Neural cell (in vitro differentiated cells): ENCODE data around the gene TBC1D3B. TPM values are rescaled to one million over a fixed set of nuclear protein-coding genes. Genes with fewer than 3 reads are reported as not detected.

ENCODE experiments used
- H2AFZ ChIP-seq: fragments of 200-600, 300-800 bp; sonication (generic), shearing (Covaris generic); 2 replicates; pipeline ENCODE4 v1.6.0; 2014; ENCODE audit warnings: low read depth, mild to moderate bottlenecking, antibody characterized with exemption, low read length, moderate library complexity
- H3F3A ChIP-seq: fragments of 200-600 bp; shearing (Covaris generic); 2 replicates; pipeline ENCODE4 v1.6.1; 2016; ENCODE audit warnings: mild to moderate bottlenecking, moderate library complexity, mixed read lengths, antibody characterized with exemption, low read length; ENCODE audit not compliant: insufficient read depth, poor library complexity, severe bottlenecking
- H3K27ac ChIP-seq: fragments of 200-600, 300-800 bp; sonication (generic), shearing (Covaris generic); 2 replicates; pipeline ENCODE4 v1.5.1; 2014; ENCODE audit warnings: mild to moderate bottlenecking, low read length, moderate library complexity
- H3K27me3 ChIP-seq: fragments of 300-800, 200-600 bp; sonication (generic), shearing (Covaris generic); 2 replicates; pipeline ENCODE4 v1.6.0; 2014; ENCODE audit warnings: mild to moderate bottlenecking, low read depth, low read length, moderate library complexity; ENCODE audit not compliant: insufficient read depth
- H3K36me3 ChIP-seq: fragments of 300-800, 200-600 bp; sonication (generic), shearing (Covaris generic); 2 replicates; pipeline ENCODE4 v1.5.1; 2014; ENCODE audit warnings: mild to moderate bottlenecking, antibody characterized with exemption, low read length, moderate library complexity; ENCODE audit not compliant: insufficient read depth
- H3K4me2 ChIP-seq: fragments of 300-800, 200-600 bp; sonication (generic), shearing (Covaris generic); 2 replicates; pipeline ENCODE4 v1.6.0; 2014; ENCODE audit warnings: mild to moderate bottlenecking, low read length
- H3K4me3 ChIP-seq: fragments of 300-800, 200-600 bp; sonication (generic), shearing (Covaris generic); 2 replicates; pipeline ENCODE4 v1.5.1; 2014; ENCODE audit warnings: mild to moderate bottlenecking, low read length, moderate library complexity
- H3K79me2 ChIP-seq: fragments of 200-600 bp; shearing (Covaris generic); replicated peaks from 2 replicates; pipeline ENCODE4 v1.6.0; 2014; ENCODE audit warnings: mild to moderate bottlenecking, low read length, moderate library complexity; ENCODE audit not compliant: insufficient read depth
- H3K9ac ChIP-seq: fragments of 300-800, 200-600 bp; sonication (generic), shearing (Covaris generic); 2 replicates; pipeline ENCODE4 v1.6.1; 2016; ENCODE audit warnings: mild to moderate bottlenecking, low read length, mixed read lengths
- H3K9me2 ChIP-seq: fragments of 200-600 bp; shearing (Covaris generic); 2 replicates; pipeline ENCODE4 v1.6.1; 2016; ENCODE audit warnings: mild to moderate bottlenecking, low read length, mixed read lengths; ENCODE audit not compliant: insufficient read depth
- H3K9me3 ChIP-seq: fragments of 200-600, 300-800 bp; sonication (generic), shearing (Covaris generic); 2 replicates; pipeline ENCODE4 v1.6.1; 2016; ENCODE audit warnings: mild to moderate bottlenecking, mixed run types, low read length, moderate library complexity, mixed read lengths
- H4K20me1 ChIP-seq: fragments of 200-600 bp; shearing (Covaris generic); 2 replicates; pipeline ENCODE4 v1.6.1; 2016; ENCODE audit warnings: mild to moderate bottlenecking, mixed run types; ENCODE audit not compliant: insufficient read depth
- CTCF ChIP-seq: fragments of 450-650 bp; IDR thresholded peaks from 2 replicates; pipeline ENCODE4 v1.5.1; 2014; ENCODE audit warnings: antibody characterized with exemption, mild to moderate bottlenecking, moderate library complexity; ENCODE audit not compliant: poor library complexity, severe bottlenecking
- EP300 ChIP-seq: fragments of 450-650 bp; conservative IDR thresholded peaks from 2 replicates; pipeline ENCODE4 v1.6.1; 2014; ENCODE audit warnings: antibody characterized with exemption, mild to moderate bottlenecking, moderate library complexity; ENCODE audit not compliant: poor library complexity, severe bottlenecking
- EZH2 ChIP-seq: fragments of 200-600, 300-800 bp; shearing (Covaris generic), sonication (generic); IDR thresholded peaks from 2 replicates; pipeline ENCODE4 v1.6.1; 2014; ENCODE audit warnings: antibody characterized with exemption, low read length, borderline replicate concordance, mild to moderate bottlenecking; ENCODE audit not compliant: insufficient read depth, poor library complexity, severe bottlenecking
- MXI1 ChIP-seq: fragments of 450-650 bp; conservative IDR thresholded peaks from 2 replicates; pipeline ENCODE4 v1.6.1; 2014; ENCODE audit warnings: antibody characterized with exemption, mild to moderate bottlenecking; ENCODE audit not compliant: poor library complexity, severe bottlenecking
- POLR2AphosphoS5 ChIP-seq: IDR thresholded peaks from 2 replicates; pipeline ENCODE4 v1.6.1; 2012
- RAD21 ChIP-seq: fragments of 450-650 bp; conservative IDR thresholded peaks from 2 replicates; pipeline ENCODE4 v1.6.1; 2014; ENCODE audit warnings: antibody characterized with exemption, mild to moderate bottlenecking, moderate library complexity
- REST ChIP-seq: IDR thresholded peaks from 2 replicates; pipeline ENCODE4 v1.6.1; 2012; ENCODE audit warnings: borderline replicate concordance
- SMC3 ChIP-seq: fragments of 450-650 bp; conservative IDR thresholded peaks from 2 replicates; pipeline ENCODE4 v1.6.1; 2014; ENCODE audit warnings: antibody characterized with exemption, mild to moderate bottlenecking, moderate library complexity; ENCODE audit not compliant: poor library complexity
- TAF1 ChIP-seq: IDR thresholded peaks from 2 replicates; pipeline ENCODE4 v1.6.1; 2012; ENCODE audit warnings: low read depth
- polyA plus RNA-seq: library from polyadenylated mRNA; depleted of rRNA; stranded (reverse); fragments of >200 nt; gene quantifications from 2 replicates; pipeline ENCODE4 v1.2.3, GENCODE V29; 2014

The TBC1D3B gene
- polyA plus RNA-seq, 1 donor from 2014 or later, result 9.8 TPM

- H3F3A ChIP-seq, result no peaks in the 10 kb centered on the region
- H3K79me2 ChIP-seq, result no peaks in the 10 kb centered on the region
- no peaks in the 10 kb centered on the region for H3K27me3 ChIP-seq
- no peak overlapping the region for H3K4me3 ChIP-seq
- no peak for TF ChIP-seq CTCF
- no peak for TF ChIP-seq EZH2
- TF ChIP-seq TAF1, result no peak
- TF ChIP-seq RAD21, result no peak
- no peak for TF ChIP-seq POLR2AphosphoS5
- TF ChIP-seq SMC3, result no peak
- no peak for TF ChIP-seq REST
- no peak for TF ChIP-seq MXI1
- no peak for TF ChIP-seq EP300
- H3K9me3 ChIP-seq, result no peaks in the 10 kb centered on the region
- H3K36me3 ChIP-seq, result no peaks in the 10 kb centered on the region
- no peak overlapping the region for H3K27ac ChIP-seq
- H3K9me2 ChIP-seq, result no peaks in the 10 kb centered on the region
- no peak overlapping the region for H3K9ac ChIP-seq
- H2AFZ ChIP-seq, result no peak overlapping the region
- no peak overlapping the region for H3K4me2 ChIP-seq
- no peaks in the 10 kb centered on the region for H4K20me1 ChIP-seq
Measured at GRCh38 chr17:36144981-36145729, 31.3 kb downstream of the TBC1D3B start.

GRCh38 chr17:36144014-36144413 lies 32.4 kb downstream of the TBC1D3B start:
- H3F3A ChIP-seq, result no peaks in the 10 kb centered on the region

More at GRCh38 chr17:36144014-36144413, 32.4 kb downstream of the TBC1D3B start:
- H3K27ac ChIP-seq, result no peak overlapping the region
- H3K27me3 ChIP-seq, result no peaks in the 10 kb centered on the region
- H3K79me2 ChIP-seq, result no peaks in the 10 kb centered on the region
- no peak overlapping the region for H3K4me3 ChIP-seq
- H3K9ac ChIP-seq, result no peak overlapping the region
- H3K36me3 ChIP-seq, result no peaks in the 10 kb centered on the region
- no peaks in the 10 kb centered on the region for H3K9me3 ChIP-seq
- TF ChIP-seq SMC3 (no peak), RAD21 (no peak), POLR2AphosphoS5 (no peak), EZH2 (no peak), EP300 (no peak), TAF1 (no peak), CTCF (no peak)
- no peaks in the 10 kb centered on the region for H3K9me2 ChIP-seq
- H3K4me2 ChIP-seq, result no peak overlapping the region
- no peak overlapping the region for H2AFZ ChIP-seq
- no peaks in the 10 kb centered on the region for H4K20me1 ChIP-seq
